SK-N-SH (cell line): Measurements from ENCODE around the gene PEX10. TPM values are rescaled to one million over a fixed set of nuclear protein-coding genes. Genes with fewer than 3 reads are reported as not detected.

Source experiments
- CTCF ChIA-PET: fragments of 300-600, 350-600 bp; formaldehyde crosslinking; extraction: SDS; loops from one replicate; lab custom pipeline; 2021; lab: Yijun Ruan, JAX
- POLR2A ChIA-PET: fragments of 350-600 bp; sonication (Branson Sonifier 250); formaldehyde crosslinking; extraction: SDS; loops from one replicate; lab custom pipeline; 2020; ENCODE audit warnings: antibody characterized with exemption, inconsistent platforms; lab: Yijun Ruan, JAX
- DNase-seq: peaks from one replicate; pipeline ENCODE4 v3.0.0; 2012
- H2AFZ ChIP-seq: fragments of 200-600 bp; sonication (generic); 2 replicates; pipeline ENCODE4 v1.8.1; 2016; ENCODE audit warnings: antibody characterized with exemption, mild to moderate bottlenecking, low read depth
- H3F3A ChIP-seq: fragments of 200-600 bp; sonication (generic); replicated peaks from 2 replicates; pipeline ENCODE3; 2016; ENCODE audit warnings: antibody characterized with exemption, mild to moderate bottlenecking; ENCODE audit not compliant: insufficient read depth
- H3K27ac ChIP-seq, 2 experiments: fragments of 200-500 bp in 1 of 2; fragments of 200-600 bp in 1 of 2; sonication (Bioruptor generic) in 1 of 2; sonication (generic), shearing (Covaris generic) in 1 of 2; 2 replicates each; pipeline versions ENCODE4 v1.5.1 to v1.6.1; 2014 to 2016; ENCODE audit warnings: low read depth in 2 of 2, inconsistent platforms in 1 of 2, low read length in 1 of 2, mild to moderate bottlenecking in 1 of 2, mixed read lengths in 1 of 2
- H3K27me3 ChIP-seq: fragments of 200-600 bp; sonication (generic), shearing (Covaris generic); 2 replicates; pipeline ENCODE4 v1.6.1; 2016; ENCODE audit warnings: mixed run types; ENCODE audit not compliant: insufficient read depth
- H3K36me3 ChIP-seq, 2 experiments: fragments of 200-500 bp in 1 of 2; fragments of 200-600 bp in 1 of 2; sonication (Bioruptor generic) in 1 of 2; sonication (generic) in 1 of 2; replicated peaks in 1 of 2; 2 replicates each; pipeline versions ENCODE3 to v1.5.1; 2014 to 2016; ENCODE audit warnings: low read length in 1 of 2, mild to moderate bottlenecking in 1 of 2; ENCODE audit not compliant: insufficient read depth in 2 of 2, control insufficient read depth in 1 of 2
- H3K4me1 ChIP-seq, 2 experiments: fragments of 200-500 bp in 1 of 2; fragments of 200-600 bp in 1 of 2; sonication (Bioruptor generic) in 1 of 2; sonication (generic), shearing (Covaris generic) in 1 of 2; 2 replicates each; pipeline versions ENCODE4 v1.5.1 to v1.6.1; 2014 to 2016; ENCODE audit warnings: low read depth in 1 of 2, low read length in 1 of 2, mixed run types in 1 of 2; ENCODE audit not compliant: insufficient read depth in 2 of 2, control insufficient read depth in 1 of 2
- H3K4me2 ChIP-seq: fragments of 200-600 bp; sonication (generic), shearing (Covaris generic); 2 replicates; pipeline ENCODE4 v1.6.1; 2017; ENCODE audit warnings: mixed run types
- H3K4me3 ChIP-seq, 2 experiments: fragments of 200-500 bp in 1 of 2; fragments of 200-600 bp in 1 of 2; sonication (Bioruptor generic) in 1 of 2; sonication (generic), shearing (Covaris generic) in 1 of 2; 2 replicates each; pipeline versions ENCODE4 v1.5.1 to v1.8.1; 2014 to 2016; ENCODE audit warnings: low read depth in 2 of 2, inconsistent platforms in 1 of 2, low read length in 1 of 2, mild to moderate bottlenecking in 1 of 2, mixed read lengths in 1 of 2, moderate library complexity in 1 of 2
- H3K79me2 ChIP-seq: fragments of 200-600 bp; sonication (generic); 2 replicates; pipeline ENCODE4 v1.8.1; 2017; ENCODE audit warnings: mild to moderate bottlenecking; ENCODE audit not compliant: insufficient read depth
- H3K9ac ChIP-seq: fragments of 200-600 bp; sonication (generic); 2 replicates; pipeline ENCODE4 v1.6.1; 2017; ENCODE audit warnings: mixed run types
- H3K9me2 ChIP-seq: fragments of 200-600 bp; sonication (generic); 2 replicates; pipeline ENCODE4 v1.6.1; 2017; ENCODE audit warnings: mixed run types
- H3K9me3 ChIP-seq: fragments of 200-600 bp; sonication (generic); 2 replicates; pipeline ENCODE4 v1.6.1; 2017; ENCODE audit warnings: mixed run types, mild to moderate bottlenecking, moderate library complexity
- H4K20me1 ChIP-seq: fragments of 200-600 bp; sonication (generic); 2 replicates; pipeline ENCODE4 v1.6.1; 2017; ENCODE audit warnings: mild to moderate bottlenecking, mixed run types; ENCODE audit not compliant: insufficient read depth
- CHD2 ChIP-seq: fragments of 150-350 bp; IDR thresholded peaks from 2 replicates; pipeline ENCODE4 v1.6.1; 2018; ENCODE audit warnings: low read length; ENCODE audit not compliant: partially characterized antibody
- ELF1 ChIP-seq: IDR thresholded peaks from 2 replicates; pipeline ENCODE4 v1.4.0; 2012
- EP300 ChIP-seq, 2 experiments: IDR thresholded peaks; 2 replicates each; pipeline versions ENCODE4 v1.4.0 to v1.6.1; 2012; ENCODE audit warnings: borderline replicate concordance in 1 of 2, low read depth in 1 of 2, low read length in 1 of 2
- FOSL2 ChIP-seq: IDR thresholded peaks from 2 replicates; pipeline ENCODE4 v1.4.0; 2012; ENCODE audit warnings: low read depth, mild to moderate bottlenecking, moderate library complexity, borderline replicate concordance
- FOXJ3 ChIP-seq: sonication (generic); formaldehyde crosslinking; IDR thresholded peaks from 2 replicates; pipeline ENCODE4 v1.5.1; 2020; ENCODE audit warnings: mild to moderate bottlenecking, missing genetic modification reagents
- FOXM1 ChIP-seq: IDR thresholded peaks from 2 replicates; pipeline ENCODE4 v1.4.0; 2012; ENCODE audit warnings: low read depth, mild to moderate bottlenecking
- GABPA ChIP-seq: IDR thresholded peaks from 2 replicates; pipeline ENCODE4 v1.4.0; 2012; ENCODE audit warnings: low read depth, mild to moderate bottlenecking
- IRF3 ChIP-seq: fragments of 150-350 bp; IDR thresholded peaks from 2 replicates; pipeline ENCODE4 v1.6.1; 2016; ENCODE audit warnings: mild to moderate bottlenecking, low read depth, low read length
- JUND ChIP-seq: IDR thresholded peaks from 2 replicates; pipeline ENCODE4 v1.4.0; 2012
- NFIC ChIP-seq: IDR thresholded peaks from 2 replicates; pipeline ENCODE4 v1.4.0; 2012; ENCODE audit warnings: borderline replicate concordance
- NRF1 ChIP-seq: IDR thresholded peaks from 2 replicates; pipeline ENCODE4 v1.6.1; 2012; ENCODE audit warnings: low read depth, mild to moderate bottlenecking, low read length
- POLR2AphosphoS5 ChIP-seq: IDR thresholded peaks from 2 replicates; pipeline ENCODE4 v1.6.1; 2012; ENCODE audit warnings: low read depth, low read length
- RAD21 ChIP-seq: IDR thresholded peaks from 2 replicates; pipeline ENCODE4 v1.6.1; 2012; ENCODE audit warnings: mild to moderate bottlenecking, low read length
- RCOR1 ChIP-seq: fragments of 150-350 bp; IDR thresholded peaks from 2 replicates; pipeline ENCODE4 v1.6.1; 2017; ENCODE audit warnings: antibody characterized with exemption, low read length
- REST ChIP-seq: IDR thresholded peaks from 2 replicates; pipeline ENCODE4 v1.6.1; 2012; ENCODE audit warnings: mild to moderate bottlenecking, low read depth, low read length, moderate library complexity
- RFX5 ChIP-seq: IDR thresholded peaks from 2 replicates; pipeline ENCODE4 v1.6.1; 2012; ENCODE audit warnings: mild to moderate bottlenecking, improper control_type of control experiment, low read length
- RXRA ChIP-seq: IDR thresholded peaks from 2 replicates; pipeline ENCODE4 v1.4.0; 2012; ENCODE audit warnings: low read depth, mild to moderate bottlenecking, borderline replicate concordance
- SIN3A ChIP-seq: IDR thresholded peaks from 2 replicates; pipeline ENCODE4 v1.6.1; 2012; ENCODE audit warnings: low read depth, mild to moderate bottlenecking, low read length, moderate library complexity, borderline replicate concordance
- SMC3 ChIP-seq: IDR thresholded peaks from 2 replicates; pipeline ENCODE4 v1.6.1; 2012; ENCODE audit warnings: low read depth, low read length, improper control_type of control experiment
- TAF1 ChIP-seq: IDR thresholded peaks from 2 replicates; pipeline ENCODE4 v1.6.1; 2012; ENCODE audit warnings: low read depth, mild to moderate bottlenecking, low read length, moderate library complexity, borderline replicate concordance
- TCF12 ChIP-seq: IDR thresholded peaks from 2 replicates; pipeline ENCODE4 v1.4.0; 2012
- TEAD4 ChIP-seq: IDR thresholded peaks from 2 replicates; pipeline ENCODE4 v1.4.0; 2012; ENCODE audit warnings: mild to moderate bottlenecking, borderline replicate concordance; ENCODE audit not compliant: insufficient read depth
- USF1 ChIP-seq: IDR thresholded peaks from 2 replicates; pipeline ENCODE4 v1.4.0; 2012; ENCODE audit warnings: low read depth, borderline replicate concordance
- YY1 ChIP-seq: IDR thresholded peaks from 2 replicates; pipeline ENCODE4 v1.4.0; 2012; ENCODE audit warnings: low read depth, mild to moderate bottlenecking
- WGBS: methylation state at CpG from one replicate; pipeline ENCODE4 v1.1.6; 2017; ENCODE audit warnings: low lambda C conversion rate; 5-methylcytosine and 5-hydroxymethylcytosine counted together
- polyA plus RNA-seq, 3 experiments: library from polyadenylated mRNA; depleted of rRNA; stranded (reverse); fragments of >200 nt; gene quantifications; 2 replicates each; pipeline ENCODE4 v1.2.3, GENCODE V29; 2012
- TF ChIP-seq, protein P1 (sequence below): IDR thresholded peaks from 2 replicates; pipeline ENCODE4; 2012
- TF ChIP-seq, protein P2 (sequence below): IDR thresholded peaks from 2 replicates; pipeline ENCODE4 v1.4.0; 2012; ENCODE audit warnings: low read depth

PEX10 gene
- polyA plus RNA-seq, 1 of the 3 experiments (the other 2 are of a cell fraction) = 28.6 TPM

- CTCF ChIA-PET = interaction anchor here (0.6 to 7.8 kb wide), 7 partner anchors 8 to 217 kb away, joined by 3 to 64 read pairs (median 4); partner anchors contain the start of gene FAAP20
- peaks cover 35% of the 10 kb centered on the region for H4K20me1 ChIP-seq
- peak; percentile 99 for DNase-seq
- peak within 1 kb of the TSS; percentile 88 for H3K9ac ChIP-seq
- H3K9me2 ChIP-seq = no peaks in the 10 kb centered on the region
- peak within 1 kb of the TSS; percentile 56 to 76; a peak in 3 of 4 replicates for H3K27ac ChIP-seq
- peak within 1 kb of the TSS; percentile 93 for H2AFZ ChIP-seq
- H3K27me3 ChIP-seq = no peaks in the 10 kb centered on the region
- H3K79me2 ChIP-seq = peaks cover 63% of the 10 kb centered on the region
- no peaks in the 10 kb centered on the region for H3K9me3 ChIP-seq
- peak within 1 kb of the TSS; percentile 95 for H3K4me2 ChIP-seq
- no CpG with 5 or more reads among the region's 103 CpGs for WGBS
- POLR2A ChIA-PET = interaction anchor here (0.7 to 1.2 kb wide), 8 partner anchors 10 to 1405 kb away, joined by 3 to 6 read pairs (median 4); partner anchors contain the start of genes FAAP20, LRRC47 and PANK4
- peak within 1 kb of the TSS; percentile 88 to 97 for H3K4me3 ChIP-seq
- H3F3A ChIP-seq = no peaks in the 10 kb centered on the region
- H3K4me1 ChIP-seq = peaks cover 0 to 24% of the 10 kb centered on the region in 2 experiments; a peak in 2 of 4 replicates
- H3K36me3 ChIP-seq = peaks cover 8 to 49% of the 10 kb centered on the region in 2 experiments
- TF ChIP-seq FOXM1 = 0 out of 2 replicates have a peak, but pooled peaks have one; percentile 43
- TF ChIP-seq YY1 = peak; percentile 90
- TF ChIP-seq RAD21 = no peak
- no peak; a peak in 1 of 4 replicates for TF ChIP-seq EP300 (IDR thresholded peaks at IDR 0.05; ENCODE audit: borderline replicate concordance in 1 of 2, low read depth in 1 of 2, low read length in 1 of 2)
- TF ChIP-seq CHD2 = peak; percentile 79
- peak; percentile 94 for TF ChIP-seq GABPA
- no peak for TF ChIP-seq SMC3
- TF ChIP-seq, protein P1, sequence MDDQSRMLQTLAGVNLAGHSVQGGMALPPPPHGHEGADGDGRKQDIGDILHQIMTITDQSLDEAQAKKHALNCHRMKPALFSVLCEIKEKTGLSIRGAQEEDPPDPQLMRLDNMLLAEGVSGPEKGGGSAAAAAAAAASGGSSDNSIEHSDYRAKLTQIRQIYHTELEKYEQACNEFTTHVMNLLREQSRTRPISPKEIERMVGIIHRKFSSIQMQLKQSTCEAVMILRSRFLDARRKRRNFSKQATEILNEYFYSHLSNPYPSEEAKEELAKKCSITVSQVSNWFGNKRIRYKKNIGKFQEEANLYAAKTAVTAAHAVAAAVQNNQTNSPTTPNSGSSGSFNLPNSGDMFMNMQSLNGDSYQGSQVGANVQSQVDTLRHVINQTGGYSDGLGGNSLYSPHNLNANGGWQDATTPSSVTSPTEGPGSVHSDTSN = no peak
- TF ChIP-seq ELF1 = peak; percentile 75; the same call in 1 of the 2 replicates
- no peak for TF ChIP-seq JUND
- TF ChIP-seq RFX5 = peak; percentile 76; the same call in 1 of the 2 replicates
- peak; percentile 89 for TF ChIP-seq NRF1
- TF ChIP-seq RCOR1 = no peak
- TF ChIP-seq TCF12 = peak; percentile 33; the same call in 1 of the 2 replicates
- TF ChIP-seq FOSL2 = no peak
- TF ChIP-seq REST = no peak
- TF ChIP-seq USF1 = no peak
- peak; percentile 30; the same call in 1 of the 2 replicates for TF ChIP-seq IRF3
- TF ChIP-seq, protein P2, sequence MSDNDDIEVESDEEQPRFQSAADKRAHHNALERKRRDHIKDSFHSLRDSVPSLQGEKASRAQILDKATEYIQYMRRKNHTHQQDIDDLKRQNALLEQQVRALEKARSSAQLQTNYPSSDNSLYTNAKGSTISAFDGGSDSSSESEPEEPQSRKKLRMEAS = no peak
- 0 out of 2 replicates have a peak, but pooled peaks have one; percentile 47 for TF ChIP-seq SIN3A
- TF ChIP-seq FOXJ3 (CRISPR knock-in tag) = no peak
- TF ChIP-seq TEAD4 = no peak
- peak; percentile 59 for TF ChIP-seq NFIC
- TF ChIP-seq RXRA = no peak
- TF ChIP-seq TAF1 = peak; percentile 64
- TF ChIP-seq POLR2AphosphoS5 = no peak
Observed at GRCh38 chr1:2391041-2391930, 21.1 kb downstream of the PEX10 start, which contains the start of the genes MORN1 and RER1. MORN1 (minus strand) TSS chr1:2391554; CDS start chr1:2391533, 21 bp downstream. RER1 (plus strand) TSS chr1:2391841; CDS start chr1:2395791, 3,950 bp downstream.
